ENCODE results near the gene NAGPA.

- TF ChIP-seq POLR2A (IDR thresholded peaks at IDR 0.05; ENCODE audit: low read length): no peak
- TF ChIP-seq GATA1 (IDR thresholded peaks at IDR 0.05; ENCODE audit: low read depth, low read length): no peak
These were observed 39.5 kb upstream of the NAGPA start for GRCh38 chr16:5073279-5073629.

All from erythroblast (primary cell).